Stimulated activated naive CD4-positive, alpha-beta T cell treated with Interleukin-2 at 50 U/mL for 16 hours (primary cell): ENCODE data around the gene UBE2QL1.
"Not testable (repeated sequence)": the region's sequence is repeated elsewhere in the genome, so short reads cannot be mapped to it uniquely, and the experiment has no call there.

Experiments used
- DNase-seq: peaks from one replicate; lab custom pipeline; 2025; lab: John Stamatoyannopoulos, UW

Gene UBE2QL1

DNA sequence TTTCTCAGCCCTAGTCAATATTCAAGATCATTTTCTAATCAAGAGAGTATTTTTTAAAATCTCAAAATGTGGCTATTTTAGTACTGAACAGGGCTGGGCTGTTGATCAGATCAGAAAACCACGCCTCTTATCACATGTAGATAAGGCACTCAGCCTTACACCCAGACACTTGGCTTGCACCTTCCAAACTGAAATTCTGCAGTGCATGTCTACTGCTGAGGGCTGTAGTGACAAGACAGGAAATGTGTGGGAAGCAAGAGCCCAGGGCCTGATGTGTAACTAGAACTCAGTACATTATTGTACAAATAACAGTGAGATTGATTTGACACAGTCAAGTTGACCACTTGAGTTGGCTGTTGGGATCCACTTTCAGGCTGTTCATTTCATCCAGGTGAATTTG lies 48.6 kb downstream of the UBE2QL1 start:
- DNase-seq = no peak

- no peak for DNase-seq
Observed at GRCh38 chr5:6498968-6499367, 50.3 kb downstream of the UBE2QL1 start.

DNA sequence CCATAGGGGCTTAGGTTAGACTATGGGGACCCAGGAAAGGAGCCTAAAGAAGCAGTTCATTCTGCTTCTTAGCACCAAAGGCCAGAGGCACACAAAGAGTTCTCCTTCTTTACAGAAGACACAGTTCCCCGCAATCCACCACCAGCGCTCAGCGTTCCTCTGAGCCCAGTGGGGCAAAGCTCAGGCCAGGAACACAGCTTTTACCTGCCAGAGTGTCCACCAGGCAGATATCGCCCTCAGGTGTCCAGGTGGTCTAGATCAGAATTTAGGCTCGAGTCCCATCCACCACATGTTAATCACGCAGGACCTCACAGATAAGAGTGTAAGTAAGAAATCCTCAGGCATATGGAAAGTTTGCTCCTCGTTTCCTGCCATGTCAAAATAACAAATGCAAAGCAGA lies 53.0 kb downstream of the UBE2QL1 start:
- no peak for DNase-seq

DNA sequence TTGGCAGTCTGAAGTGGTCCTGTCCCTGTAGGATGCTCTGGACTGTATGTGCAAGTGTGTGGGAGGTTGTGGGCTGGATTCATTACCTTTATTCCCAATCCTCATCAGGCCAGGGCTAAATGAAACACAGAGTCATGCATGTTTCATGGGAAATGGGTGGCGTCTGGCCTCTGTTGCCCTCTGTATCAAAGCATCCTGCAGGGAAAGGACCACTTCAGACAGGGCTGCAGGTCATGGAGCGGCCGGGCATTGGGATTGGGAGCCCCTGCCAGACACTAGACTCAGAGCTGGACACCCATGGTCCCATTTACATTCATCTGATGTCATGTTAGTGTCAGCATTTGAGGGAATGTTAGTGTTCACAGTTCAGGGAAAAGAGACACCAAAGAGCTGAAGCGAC lies 53.8 kb downstream of the UBE2QL1 start:
- DNase-seq = no peak

DNA sequence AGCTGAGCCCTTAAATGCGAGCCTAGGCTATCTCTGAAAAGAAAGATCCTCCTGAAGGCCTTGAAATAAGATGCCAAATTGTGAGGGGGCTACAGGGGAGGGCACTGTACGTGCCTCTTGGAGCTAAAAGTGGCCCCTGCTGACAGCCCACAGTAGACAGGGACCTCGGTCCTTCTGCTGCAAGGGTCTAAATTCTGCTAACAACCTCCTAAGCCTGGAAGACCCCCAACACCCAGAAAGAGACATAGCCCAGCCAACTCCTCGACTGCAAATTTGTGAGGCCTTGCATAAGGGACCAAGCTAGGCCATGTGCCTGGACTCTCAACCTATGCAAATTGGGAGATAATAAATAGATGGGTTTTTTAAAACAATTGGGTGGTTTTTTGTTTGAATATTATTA lies 54.7 kb downstream of the UBE2QL1 start:
- DNase-seq = no peak

DNA sequence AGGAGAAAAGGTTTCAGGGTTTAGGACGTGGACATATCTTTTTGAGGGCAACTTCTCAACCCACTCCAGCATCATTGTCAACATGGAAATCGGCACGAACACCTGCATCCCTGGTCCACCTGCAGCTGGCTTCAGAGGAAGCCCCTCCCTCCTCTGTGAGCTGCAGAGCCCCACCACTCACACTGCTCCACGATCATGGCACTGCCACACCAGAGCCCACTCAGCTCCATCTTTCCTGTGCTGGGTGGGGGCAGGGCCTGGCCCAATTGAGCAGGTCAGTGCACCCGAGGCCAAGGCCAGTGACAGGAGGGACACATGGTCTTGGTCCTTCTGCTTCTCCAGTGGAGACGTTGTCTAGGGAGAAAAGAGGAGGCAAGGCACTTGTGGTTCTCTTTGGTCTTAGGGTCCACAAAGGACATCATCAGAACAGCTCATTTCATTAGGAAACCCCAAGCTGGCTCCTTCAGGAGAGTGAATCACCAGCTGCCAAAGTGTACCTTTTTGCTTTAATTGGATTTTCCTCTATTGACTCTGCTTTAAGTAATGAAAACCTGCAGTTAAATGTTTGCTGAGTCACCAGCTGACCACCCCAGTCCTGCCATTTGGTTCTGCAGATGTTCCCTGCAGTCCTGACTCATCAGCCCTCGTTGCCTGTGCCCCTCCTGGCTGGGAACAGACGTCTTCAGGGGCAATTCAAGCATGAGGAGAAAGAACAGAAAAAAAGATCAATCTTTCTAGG lies 56.2 kb downstream of the UBE2QL1 start:
- no peak for DNase-seq

- DNase-seq = no peak
Observed at GRCh38 chr5:6505416-6505755, 56.7 kb downstream of the UBE2QL1 start.

DNA sequence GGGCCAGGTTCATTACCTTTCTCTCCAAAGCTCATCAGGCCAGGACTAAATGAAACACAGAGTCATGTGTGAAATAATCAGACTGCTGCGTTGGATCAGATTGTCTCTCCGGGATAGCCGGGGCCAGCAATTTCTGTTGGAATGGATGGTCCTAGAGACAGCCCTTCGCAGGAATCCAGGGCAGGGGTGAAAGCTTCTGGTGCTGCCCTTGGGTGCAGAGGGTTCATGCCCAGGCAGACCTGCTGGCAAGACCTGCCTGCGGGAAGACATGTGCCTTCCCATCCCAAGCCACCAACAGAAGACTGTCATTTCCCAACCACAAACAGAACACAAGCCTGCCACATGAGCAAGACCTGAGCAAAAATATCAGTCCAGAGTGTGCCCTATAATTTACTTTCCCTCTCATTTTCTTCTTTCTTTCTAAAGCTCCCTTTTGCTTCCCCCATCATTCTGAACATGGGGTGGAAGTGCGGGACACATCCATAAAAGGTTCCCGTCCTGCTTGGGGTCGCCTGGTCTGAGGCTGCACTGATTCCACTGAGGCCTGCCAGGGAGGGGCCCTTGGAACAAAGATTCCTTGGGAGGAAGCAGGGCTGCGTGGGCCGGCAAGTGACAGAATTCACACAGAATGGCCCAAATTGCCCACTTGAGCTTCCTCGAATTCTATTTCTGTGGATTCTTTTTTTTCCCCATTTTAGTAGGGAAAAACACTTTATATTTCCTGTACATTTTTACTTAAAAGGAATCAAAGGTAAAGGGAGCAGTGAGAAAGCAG lies 57.3 kb downstream of the UBE2QL1 start:
- DNase-seq = no peak

DNA sequence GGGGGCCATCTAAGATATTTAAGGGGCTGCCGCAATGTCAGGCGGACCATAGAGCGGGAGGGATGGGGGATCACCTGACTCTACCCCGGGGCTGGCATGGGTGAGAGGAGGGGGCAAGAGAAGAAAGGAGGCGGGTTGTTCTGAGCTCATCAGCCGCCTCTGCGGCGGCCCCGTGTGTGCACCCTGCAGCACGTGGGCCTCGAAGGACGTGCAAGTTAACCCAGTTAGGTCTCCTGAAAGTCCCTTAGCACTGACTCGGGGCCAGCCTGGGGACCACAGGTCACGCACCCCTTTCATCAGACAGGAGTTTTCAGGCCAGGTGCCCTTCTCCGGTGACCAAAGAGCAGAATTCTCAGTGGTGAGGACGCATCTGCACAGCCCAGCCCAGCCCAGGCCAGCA lies 58.0 kb downstream of the UBE2QL1 start:
- DNase-seq = no peak

GRCh38 chr5:6508931-6509330 lies 60.3 kb downstream of the UBE2QL1 start:
- no peak for DNase-seq

DNA sequence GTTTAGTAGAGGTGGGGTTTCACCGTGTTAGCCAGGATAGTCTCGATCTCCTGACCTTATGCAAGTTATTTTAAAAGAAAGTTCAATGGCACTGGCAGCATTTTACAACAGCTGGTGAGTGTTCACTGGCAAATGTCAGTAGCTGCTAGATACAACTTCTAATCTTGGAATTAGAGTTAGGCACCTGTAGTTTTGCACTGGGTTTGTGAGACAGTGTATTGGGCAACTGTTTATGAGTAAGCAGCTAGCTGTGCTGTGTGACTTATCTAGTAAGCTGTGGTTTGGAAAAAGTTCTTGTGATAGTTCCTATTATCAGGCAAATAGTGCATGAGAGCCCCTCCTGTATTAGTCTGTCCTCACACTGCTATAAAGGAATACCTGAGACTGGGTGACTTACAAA lies 61.5 kb downstream of the UBE2QL1 start:
- no peak for DNase-seq

DNA sequence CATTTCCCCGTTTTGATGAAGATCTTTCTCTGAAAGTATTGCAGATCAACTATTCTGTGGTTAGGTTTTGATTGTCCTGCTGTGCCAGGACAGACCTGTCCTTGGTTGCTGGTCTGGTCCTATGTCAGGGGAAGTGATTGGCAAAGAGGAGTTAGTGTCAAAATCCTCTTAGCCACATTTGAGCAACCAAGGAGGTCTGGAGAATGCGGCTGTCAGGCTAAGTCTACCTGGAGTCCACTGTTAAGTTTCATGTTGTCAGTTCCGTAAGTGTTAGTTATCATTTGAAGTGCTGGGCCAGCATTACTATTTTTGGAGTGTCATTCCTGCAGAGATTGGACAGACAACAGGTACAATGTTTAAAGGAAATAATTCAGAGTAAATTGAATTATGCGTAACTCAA lies 62.3 kb downstream of the UBE2QL1 start:
- DNase-seq = no peak

DNA sequence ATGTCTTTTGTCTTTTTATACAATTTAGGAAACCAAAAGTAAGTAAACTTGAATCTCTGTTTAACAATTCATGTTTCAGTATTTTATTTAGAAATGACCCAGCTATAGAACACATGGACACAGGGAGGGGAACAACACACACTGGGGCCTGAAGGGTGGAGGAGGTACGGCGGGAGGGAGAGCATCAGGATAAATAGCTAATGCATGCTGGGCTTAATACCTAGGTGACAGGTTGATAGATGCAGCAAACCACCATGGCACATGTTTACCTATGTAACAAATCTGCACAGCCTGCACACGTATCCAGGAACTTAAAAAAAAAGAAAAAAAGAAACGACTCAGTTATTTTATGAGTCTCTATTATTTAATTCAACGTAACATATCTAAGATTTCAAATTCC lies 67.2 kb downstream of the UBE2QL1 start:
- not testable (repeated sequence) for DNase-seq

DNA sequence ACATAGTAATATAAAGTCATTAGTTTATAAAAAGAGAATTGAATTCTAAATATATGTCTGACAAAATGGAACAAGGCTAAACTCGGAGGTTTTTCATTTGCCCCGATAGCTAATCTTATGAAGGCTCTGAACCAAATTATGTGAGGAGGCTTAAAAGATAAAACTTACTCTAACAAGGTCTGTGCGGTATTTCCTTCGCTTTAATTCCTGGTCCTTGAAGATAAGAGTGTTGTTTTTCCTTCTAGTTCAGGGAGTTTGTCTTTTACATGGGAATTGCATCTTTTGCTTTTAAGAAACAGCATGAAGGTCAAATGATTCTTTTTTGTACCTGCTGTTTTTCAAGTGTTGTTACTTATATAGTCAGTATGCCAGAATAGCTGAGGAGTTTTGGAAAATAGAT lies 68.2 kb downstream of the UBE2QL1 start:
- DNase-seq = no peak

DNA sequence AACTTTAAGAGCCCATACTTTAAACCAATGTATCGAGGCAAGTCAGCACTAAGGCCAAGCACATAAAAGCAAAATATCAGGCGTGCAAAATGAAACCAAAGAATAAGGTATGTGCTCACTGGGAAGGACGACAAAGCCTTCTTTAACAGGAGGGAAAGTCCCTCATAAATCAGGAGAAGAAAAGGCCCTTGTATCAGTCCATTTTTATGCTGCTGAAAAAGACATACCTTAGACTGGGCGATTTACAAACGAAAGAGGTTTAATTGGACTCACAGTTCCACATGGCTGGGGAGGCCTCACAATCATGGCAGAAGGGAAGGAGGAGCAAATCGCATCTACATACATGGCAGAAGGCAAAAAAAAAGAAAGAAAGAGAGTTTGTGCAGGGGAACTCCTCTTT lies 68.9 kb downstream of the UBE2QL1 start:
- DNase-seq = no peak

DNA sequence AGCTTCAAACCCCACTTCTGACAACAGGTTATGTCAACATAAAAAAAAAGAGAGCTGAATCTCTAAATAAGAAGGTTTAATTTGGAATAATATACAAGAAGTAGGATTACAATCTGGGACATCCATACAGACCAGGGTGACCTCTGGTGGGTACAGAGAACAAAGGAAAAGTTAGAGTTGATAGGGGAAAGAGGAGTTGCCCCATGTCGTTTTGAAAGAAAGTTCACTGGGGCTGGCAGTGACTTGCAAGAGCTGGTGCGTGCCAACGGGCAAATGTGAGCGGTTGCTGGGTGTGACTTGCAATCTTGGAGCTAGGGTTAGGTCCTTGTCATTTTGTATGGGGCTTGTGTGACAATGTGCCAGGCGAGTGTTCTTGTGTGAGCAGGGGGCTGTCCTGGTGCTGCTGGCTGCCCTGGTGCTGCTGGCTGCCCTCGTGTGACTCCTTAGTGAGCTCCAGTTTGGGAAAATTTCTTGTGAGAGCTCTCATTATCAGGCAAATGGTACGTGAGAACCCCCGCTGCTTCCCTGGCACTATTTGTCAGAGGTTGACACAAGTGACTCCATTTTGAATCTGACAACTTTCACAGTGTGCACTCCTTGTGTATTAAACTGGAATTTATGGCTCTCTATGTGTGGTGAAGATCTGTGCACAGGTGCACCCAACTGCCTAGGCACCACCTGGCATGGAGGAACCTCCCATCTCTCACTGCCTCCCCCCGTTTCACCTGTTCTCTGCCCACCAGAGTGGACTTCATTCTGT lies 69.8 kb downstream of the UBE2QL1 start:
- no peak for DNase-seq

DNA sequence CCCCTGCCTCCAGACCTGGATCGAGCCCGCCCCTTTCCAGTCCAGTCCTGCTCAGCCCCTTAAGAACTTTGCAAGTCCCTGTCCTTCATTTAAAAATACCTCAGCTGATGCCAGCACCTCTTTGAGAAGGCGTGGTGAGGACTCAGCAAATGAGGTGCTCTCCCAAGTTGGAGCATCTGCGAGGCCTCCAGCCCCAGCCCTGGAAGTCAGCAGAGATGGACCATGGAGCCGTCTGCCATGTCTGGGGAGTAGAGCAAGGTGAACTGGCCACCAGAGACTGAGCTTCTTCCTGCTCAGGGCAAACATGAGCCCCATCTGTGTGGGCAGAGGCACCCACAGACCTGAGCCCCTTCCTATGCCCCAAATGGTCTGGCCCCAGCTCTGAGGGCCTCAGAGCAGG lies 71.5 kb downstream of the UBE2QL1 start:
- DNase-seq = no peak

DNA sequence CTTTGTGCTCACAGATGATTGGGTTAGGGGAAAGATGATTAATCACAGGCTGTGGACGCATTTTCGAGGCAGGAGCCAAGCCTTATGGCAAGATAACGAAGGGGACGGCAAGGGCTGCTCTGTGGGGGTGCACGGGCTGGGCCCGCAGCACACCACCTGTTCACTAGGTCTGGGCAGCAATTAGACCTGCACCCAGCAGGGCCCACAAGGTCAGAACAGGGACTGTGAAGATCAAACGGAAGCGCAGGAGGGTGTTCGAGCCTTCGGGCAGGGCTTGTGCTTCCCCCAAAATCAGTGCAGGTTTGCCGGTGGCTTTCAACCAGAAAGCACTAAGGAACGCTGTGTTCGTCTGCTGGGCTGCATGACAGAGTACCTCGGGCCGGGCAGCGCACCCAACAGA lies 73.7 kb downstream of the UBE2QL1 start:
- DNase-seq = no peak

DNA sequence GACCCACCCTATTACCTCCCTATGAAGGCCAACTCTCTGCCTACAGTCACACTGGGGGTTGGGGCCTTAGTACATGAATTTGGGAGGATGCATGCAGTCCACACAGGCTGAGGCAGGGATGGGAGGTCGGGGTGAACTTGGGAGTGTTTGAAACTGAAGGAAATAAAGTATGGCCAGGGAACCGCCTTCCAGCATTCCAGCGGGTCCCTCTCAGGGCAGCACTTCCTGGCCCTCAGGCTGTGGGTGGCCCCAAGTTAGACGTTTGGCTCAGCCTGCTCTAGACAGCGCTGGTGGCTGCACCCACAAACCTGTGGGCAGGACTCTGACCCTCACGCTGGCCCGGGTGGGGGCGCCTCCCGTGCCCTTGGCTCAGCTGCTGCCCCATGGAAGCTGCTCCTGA lies 74.3 kb downstream of the UBE2QL1 start:
- DNase-seq = no peak

DNA sequence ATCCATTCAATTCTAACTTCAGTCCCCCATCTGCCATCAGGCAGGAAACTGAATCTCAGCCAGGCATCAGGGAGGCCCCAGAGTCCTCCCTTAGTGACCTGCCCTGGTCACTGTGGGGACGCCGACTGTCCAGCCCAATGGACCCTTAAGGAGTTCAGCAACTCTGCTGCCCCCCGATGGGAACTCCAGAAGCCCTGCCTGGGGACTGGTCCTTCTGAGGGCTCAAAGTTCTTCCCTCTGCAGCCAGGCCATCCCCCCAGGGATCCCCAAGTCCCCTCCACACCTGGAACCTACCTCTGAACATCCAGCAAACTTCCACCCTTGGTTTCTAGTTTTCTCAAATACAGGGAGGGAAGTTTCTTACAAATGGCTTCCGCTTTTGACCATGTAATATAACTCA lies 76.8 kb downstream of the UBE2QL1 start:
- no peak for DNase-seq

GRCh38 chr5:6525910-6526309 lies 77.3 kb downstream of the UBE2QL1 start:
- DNase-seq = no peak

DNA sequence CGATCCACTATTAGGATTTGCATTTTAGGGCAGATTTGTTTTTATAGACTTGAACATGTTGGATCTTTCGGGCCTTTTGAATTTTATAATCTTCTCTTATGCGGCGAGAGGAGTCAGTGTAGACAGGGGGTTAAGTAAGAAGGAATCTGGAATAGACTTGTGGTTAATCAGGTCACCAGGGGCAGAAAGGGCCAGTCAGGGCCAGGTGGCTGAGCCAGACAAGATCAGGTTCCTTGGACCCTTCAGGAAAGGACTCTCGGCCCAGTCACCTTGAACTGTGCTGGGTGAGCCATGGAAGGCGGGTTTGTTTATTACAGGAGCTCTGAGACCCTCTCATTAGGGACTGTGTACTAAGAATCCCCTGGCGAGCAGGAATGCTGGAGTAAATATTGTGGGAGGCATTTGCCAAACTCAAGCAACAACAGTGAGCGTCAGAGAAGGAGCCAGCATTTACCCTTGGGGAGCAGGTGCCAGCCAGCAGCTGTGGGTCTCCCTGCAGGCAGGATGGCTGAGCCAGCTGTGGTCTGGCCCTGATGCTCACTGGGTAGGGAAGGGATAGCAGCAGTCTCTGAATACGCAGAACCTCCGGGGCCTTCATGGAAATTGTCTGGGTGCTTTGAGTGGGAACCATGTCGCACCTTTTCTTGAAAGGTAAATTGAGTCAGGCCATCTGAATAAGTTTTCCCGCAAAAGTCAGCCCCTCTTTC lies 79.2 kb downstream of the UBE2QL1 start:
- DNase-seq = no peak

- no peak for DNase-seq
Observed at GRCh38 chr5:6535594-6535993, 86.9 kb downstream of the UBE2QL1 start.
